ENCODE data around the gene TASP1.

DNA sequence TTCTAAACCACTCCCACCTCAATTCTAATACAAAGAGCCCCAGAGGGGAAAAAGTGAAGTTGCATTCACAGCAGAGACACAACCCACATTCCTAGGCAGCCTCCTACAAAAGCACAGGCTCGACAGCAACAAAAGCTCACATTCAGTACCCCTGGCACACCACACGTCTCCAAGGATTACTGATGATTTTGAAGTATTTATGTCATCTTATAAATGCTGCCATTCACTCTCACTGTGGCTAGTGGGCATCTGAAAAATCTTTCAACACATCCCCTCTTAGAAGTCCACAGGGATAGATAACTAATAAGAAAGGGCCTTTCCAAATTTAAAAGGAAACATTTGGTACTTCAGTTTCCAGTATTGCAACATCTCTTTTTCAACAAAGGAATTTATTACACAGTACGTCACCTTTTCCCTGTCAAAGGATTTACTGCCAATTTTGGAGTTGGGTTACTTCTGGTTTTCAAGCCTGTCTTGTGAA is 146.7 kb downstream of the TASP1 start:
- TF ChIP-seq, protein P1, sequence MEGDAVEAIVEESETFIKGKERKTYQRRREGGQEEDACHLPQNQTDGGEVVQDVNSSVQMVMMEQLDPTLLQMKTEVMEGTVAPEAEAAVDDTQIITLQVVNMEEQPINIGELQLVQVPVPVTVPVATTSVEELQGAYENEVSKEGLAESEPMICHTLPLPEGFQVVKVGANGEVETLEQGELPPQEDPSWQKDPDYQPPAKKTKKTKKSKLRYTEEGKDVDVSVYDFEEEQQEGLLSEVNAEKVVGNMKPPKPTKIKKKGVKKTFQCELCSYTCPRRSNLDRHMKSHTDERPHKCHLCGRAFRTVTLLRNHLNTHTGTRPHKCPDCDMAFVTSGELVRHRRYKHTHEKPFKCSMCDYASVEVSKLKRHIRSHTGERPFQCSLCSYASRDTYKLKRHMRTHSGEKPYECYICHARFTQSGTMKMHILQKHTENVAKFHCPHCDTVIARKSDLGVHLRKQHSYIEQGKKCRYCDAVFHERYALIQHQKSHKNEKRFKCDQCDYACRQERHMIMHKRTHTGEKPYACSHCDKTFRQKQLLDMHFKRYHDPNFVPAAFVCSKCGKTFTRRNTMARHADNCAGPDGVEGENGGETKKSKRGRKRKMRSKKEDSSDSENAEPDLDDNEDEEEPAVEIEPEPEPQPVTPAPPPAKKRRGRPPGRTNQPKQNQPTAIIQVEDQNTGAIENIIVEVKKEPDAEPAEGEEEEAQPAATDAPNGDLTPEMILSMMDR (IDR thresholded peaks at IDR 0.05): no peak
- TF ChIP-seq POLR2A (IDR thresholded peaks at IDR 0.05): no peak
- peak in 1 of 3 donors; percentile 52 for TF ChIP-seq POLR2AphosphoS5 (IDR thresholded peaks at IDR 0.05)
- TF ChIP-seq EP300 (IDR thresholded peaks at IDR 0.05): no peak
